IPS-NIHi7 (cell line): ENCODE results near the gene KIF12.

Experiments used
- DNase-seq: peaks from one replicate; pipeline ENCODE4 v3.0.0; 2012; ENCODE audit warnings: mixed read lengths; ENCODE audit errors: extremely low spot score

Gene KIF12

GRCh38 chr9:114105236-114105635 is 6.1 kb upstream of the KIF12 start:
- no peak for DNase-seq

- no peak for DNase-seq
Observed at GRCh38 chr9:114102484-114102883, 3.4 kb upstream of the KIF12 start.

GRCh38 chr9:114100536-114100935 is 1.4 kb upstream of the KIF12 start:
- no peak for DNase-seq

- no peak for DNase-seq
Observed at GRCh38 chr9:114099669-114100270, 678 bp upstream of the KIF12 start.

GRCh38 chr9:114098021-114098935 is 814 bp downstream of the KIF12 start:
- DNase-seq = peak; percentile 95

- DNase-seq = no peak
Observed at GRCh38 chr9:114097613-114098020, 1.5 kb downstream of the KIF12 start.

GRCh38 chr9:114096866-114097612 is 2.1 kb downstream of the KIF12 start:
- no peak for DNase-seq

GRCh38 chr9:114096041-114096511 is 3.0 kb downstream of the KIF12 start:
- DNase-seq = peak; percentile 59

GRCh38 chr9:114094971-114095370 is 4.1 kb downstream of the KIF12 start:
- DNase-seq = no peak

- no peak for DNase-seq
Observed at GRCh38 chr9:114093761-114094505, 5.2 kb downstream of the KIF12 start.

GRCh38 chr9:114093031-114093471 is 6.0 kb downstream of the KIF12 start:
- DNase-seq = no peak

GRCh38 chr9:114092336-114092735 is 6.8 kb downstream of the KIF12 start:
- DNase-seq = no peak

- no peak for DNase-seq
Observed at GRCh38 chr9:114091711-114092110, 7.4 kb downstream of the KIF12 start.

- DNase-seq = no peak
Observed at GRCh38 chr9:114090798-114091197, 8.3 kb downstream of the KIF12 start.

- DNase-seq = no peak
Observed at GRCh38 chr9:114089206-114089840, 9.8 kb downstream of the KIF12 start.

GRCh38 chr9:114088571-114089170 is 10.4 kb downstream of the KIF12 start:
- DNase-seq = no peak

- DNase-seq = no peak
Observed at GRCh38 chr9:114087721-114088120, 11.4 kb downstream of the KIF12 start.

- no peak for DNase-seq
Observed at GRCh38 chr9:114086607-114087006, 12.5 kb downstream of the KIF12 start.

- no peak for DNase-seq
Observed at GRCh38 chr9:114086009-114086408, 13.1 kb downstream of the KIF12 start.

GRCh38 chr9:114085387-114085789 is 13.7 kb downstream of the KIF12 start:
- no peak for DNase-seq
